Neuronal stem cell (in vitro differentiated cells): ENCODE data around the gene ZNHIT1.

ENCODE experiments used
- DNase-seq: peaks from one replicate; pipeline ENCODE4 v3.0.0-alpha.2; 2013; ENCODE audit warnings: low spot score
- H2AFZ ChIP-seq: one replicate; pipeline ENCODE4 v1.6.1; 2013; ENCODE audit warnings: mild to moderate bottlenecking, low read length, inconsistent platforms
- H2AK5ac ChIP-seq: 2 replicates; pipeline ENCODE4 v1.6.1; 2013; ENCODE audit warnings: low read depth, mild to moderate bottlenecking, inconsistent platforms, low read length, moderate library complexity, mixed read lengths
- H2BK120ac ChIP-seq: 2 replicates; pipeline ENCODE4 v1.6.1; 2013; ENCODE audit warnings: low read depth, mild to moderate bottlenecking, inconsistent platforms, low read length, moderate library complexity, mixed read lengths
- H2BK12ac ChIP-seq: one replicate; pipeline ENCODE4 v1.6.1; 2013; ENCODE audit warnings: low read length, inconsistent platforms
- H2BK15ac ChIP-seq: 2 replicates; pipeline ENCODE4 v1.6.1; 2013; ENCODE audit warnings: mild to moderate bottlenecking, low read length, inconsistent platforms, mixed read lengths
- H2BK5ac ChIP-seq: one replicate; pipeline ENCODE4 v1.6.1; 2013; ENCODE audit warnings: inconsistent platforms, mild to moderate bottlenecking, low read length, moderate library complexity
- H3K14ac ChIP-seq: one replicate; pipeline ENCODE4 v1.6.1; 2013; ENCODE audit warnings: low read length, inconsistent platforms
- H3K18ac ChIP-seq: 2 replicates; pipeline ENCODE4 v1.6.1; 2013; ENCODE audit warnings: low read length, inconsistent platforms
- H3K23ac ChIP-seq: 2 replicates; pipeline ENCODE4 v1.6.1; 2013; ENCODE audit warnings: low read depth, mild to moderate bottlenecking, mixed read lengths, low read length, inconsistent platforms; ENCODE audit not compliant: poor library complexity
- H3K27ac ChIP-seq: replicated peaks from 3 replicates; pipeline ENCODE4 v1.5.1; 2013; ENCODE audit warnings: low read length, inconsistent platforms
- H3K27me3 ChIP-seq, 3 experiments: 2 replicates each; pipeline ENCODE4 v1.6.1; 2013; ENCODE audit warnings: low read length in 3 of 3, mild to moderate bottlenecking in 2 of 3, inconsistent platforms in 1 of 3, low read depth in 1 of 3, mixed read lengths in 1 of 3, moderate library complexity in 1 of 3; ENCODE audit not compliant: control insufficient read depth in 3 of 3, insufficient read depth in 3 of 3
- H3K36me3 ChIP-seq, 2 donors: replicated peaks in 1 of 2; 2 replicates each; pipeline ENCODE4 v1.6.1; 2013; ENCODE audit warnings: low read length in 2 of 2; ENCODE audit not compliant: control insufficient read depth in 2 of 2, insufficient read depth in 2 of 2
- H3K4ac ChIP-seq: 2 replicates; pipeline ENCODE4 v1.6.1; 2013; ENCODE audit warnings: inconsistent platforms, mild to moderate bottlenecking, low read length, moderate library complexity
- H3K4me1 ChIP-seq, 2 donors: 1 replicate in 1 of 2; 2 replicates in 1 of 2; pipeline ENCODE4 v1.6.1; 2013; ENCODE audit warnings: low read length in 2 of 2, low read depth in 1 of 2; ENCODE audit not compliant: control insufficient read depth in 2 of 2, insufficient read depth in 1 of 2
- H3K4me2 ChIP-seq: one replicate; pipeline ENCODE4 v1.6.1; 2013; ENCODE audit warnings: mild to moderate bottlenecking, low read length, inconsistent platforms; ENCODE audit not compliant: insufficient read depth, poor library complexity, severe bottlenecking
- H3K4me3 ChIP-seq, 2 donors: 2 replicates each; pipeline ENCODE4 v1.5.1; 2013; ENCODE audit warnings: low read length in 2 of 2, mild to moderate bottlenecking in 2 of 2, inconsistent platforms in 1 of 2, moderate library complexity in 1 of 2
- H3K79me1 ChIP-seq: one replicate; pipeline ENCODE4 v1.6.1; 2013; ENCODE audit warnings: low read depth, mild to moderate bottlenecking, inconsistent platforms, low read length, moderate library complexity
- H3K9ac ChIP-seq: one replicate; pipeline ENCODE4 v1.6.1; 2013; ENCODE audit warnings: mild to moderate bottlenecking, low read depth, low read length, inconsistent platforms; ENCODE audit not compliant: poor library complexity
- H3K9me3 ChIP-seq, 2 donors: replicated peaks in 1 of 2; 2 replicates each; pipeline versions ENCODE3 to v1.6.1; 2013; ENCODE audit warnings: low read length in 2 of 2, mild to moderate bottlenecking in 2 of 2, inconsistent platforms in 1 of 2, low read depth in 1 of 2, mixed read lengths in 1 of 2, moderate library complexity in 1 of 2; ENCODE audit not compliant: control insufficient read depth in 2 of 2, insufficient read depth in 1 of 2
- H4K8ac ChIP-seq: one replicate; pipeline ENCODE4 v1.6.1; 2013; ENCODE audit warnings: low read depth, mild to moderate bottlenecking, inconsistent platforms, low read length, moderate library complexity
- H4K91ac ChIP-seq: one replicate; pipeline ENCODE4 v1.6.1; 2013; ENCODE audit warnings: low read length, low read depth, mild to moderate bottlenecking, inconsistent platforms; ENCODE audit not compliant: poor library complexity
- WGBS, 2 donors: extraction: QIAGEN DNeasy Blood & Tissue Kit; methylation state at CpG; one replicate each; pipeline ENCODE4 v1.1.7; 2013; ENCODE audit warnings: missing lambda C conversion rate in 2 of 2, mixed read lengths in 1 of 2; ENCODE audit not compliant: insufficient read length in 2 of 2, insufficient replicate concordance in 1 of 2; ENCODE audit errors: extremely low coverage in 2 of 2; 5-methylcytosine and 5-hydroxymethylcytosine counted together

The ZNHIT1 gene

DNA sequence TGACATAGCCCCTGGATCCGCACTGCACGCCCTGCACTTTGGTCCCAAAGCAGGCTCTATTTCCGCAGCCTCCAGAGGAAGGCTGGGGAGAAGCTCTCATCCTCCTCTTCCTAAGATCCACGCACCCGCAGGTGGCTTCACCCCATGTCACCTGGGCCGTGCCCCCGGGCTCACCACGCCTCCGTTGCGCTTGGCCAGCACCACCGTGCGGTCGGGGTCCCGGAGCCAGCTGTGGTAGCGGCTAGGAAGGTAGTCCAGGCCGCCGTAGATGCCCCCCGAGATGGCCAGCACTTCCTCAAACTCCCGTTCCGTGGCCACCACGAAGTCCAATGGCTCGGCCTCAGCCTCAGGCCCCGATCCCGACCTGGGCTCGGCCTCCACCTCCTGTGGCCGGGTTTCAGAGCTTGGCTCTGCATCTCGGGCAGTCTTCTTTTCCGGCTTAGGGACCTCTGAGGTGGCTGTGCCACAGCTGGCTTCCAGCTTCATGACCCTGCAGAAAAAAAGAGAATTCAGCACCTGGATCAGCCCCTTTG, 43.6 kb upstream of the ZNHIT1 start:
- H4K91ac ChIP-seq = no peak overlapping the region
- H2BK120ac ChIP-seq = no peak overlapping the region
- H3K9ac ChIP-seq = no peak overlapping the region
- peak overlapping the region; percentile 63 for H2BK12ac ChIP-seq
- peak overlapping the region; percentile 93 for H2BK15ac ChIP-seq
- H3K4me2 ChIP-seq = peak overlapping the region; percentile 60
- H3K27ac ChIP-seq = no peak overlapping the region
- H3K79me1 ChIP-seq = no peaks in the 10 kb centered on the region
- H3K4ac ChIP-seq = no peak overlapping the region
- H3K4me3 ChIP-seq = no peak overlapping the region
- H3K23ac ChIP-seq = peak overlapping the region; percentile 44
- H4K8ac ChIP-seq = no peak overlapping the region
- H2AFZ ChIP-seq = no peak overlapping the region
- H3K14ac ChIP-seq = peak overlapping the region; percentile 21
- WGBS, 2 donors = no CpG with 5 or more reads among the region's 28 CpGs
- DNase-seq = no peak
- peaks cover 51 to 82% (median 81%) of the 10 kb centered on the region in 3 experiments for H3K27me3 ChIP-seq
- H3K9me3 ChIP-seq = peaks cover 3 to 5% of the 10 kb centered on the region in 2 donors
- H3K36me3 ChIP-seq = no peaks in the 10 kb centered on the region
- H2BK5ac ChIP-seq = no peak overlapping the region
- H3K18ac ChIP-seq = peak overlapping the region; percentile 59
- peaks cover 30 to 36% of the 10 kb centered on the region in 2 donors for H3K4me1 ChIP-seq
- H2AK5ac ChIP-seq = peak overlapping the region; percentile 91

DNA sequence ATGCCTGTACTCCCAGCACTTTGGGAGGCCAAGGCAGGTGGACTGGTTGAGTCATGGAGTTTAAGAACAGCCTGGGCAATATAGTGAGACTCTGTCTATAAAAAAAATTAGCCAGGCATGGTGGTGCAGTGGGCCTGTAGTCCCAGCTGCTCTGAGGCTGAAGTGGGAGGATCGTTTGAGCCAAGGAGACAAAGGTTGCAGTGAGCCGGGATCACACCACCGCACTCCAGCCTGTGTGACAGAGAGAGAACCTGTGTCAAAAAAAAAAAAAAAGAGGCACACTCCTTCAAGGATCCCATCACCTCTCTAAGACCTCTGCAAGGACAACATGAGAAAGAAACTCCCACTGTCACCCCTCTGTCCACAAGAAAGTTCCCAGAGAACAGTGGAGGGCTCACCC, 42.3 kb upstream of the ZNHIT1 start:
- DNase-seq = no peak
- no CpG with 5 or more reads among the region's 3 CpGs for WGBS, 2 donors
- no peak overlapping the region for H4K8ac ChIP-seq

DNA sequence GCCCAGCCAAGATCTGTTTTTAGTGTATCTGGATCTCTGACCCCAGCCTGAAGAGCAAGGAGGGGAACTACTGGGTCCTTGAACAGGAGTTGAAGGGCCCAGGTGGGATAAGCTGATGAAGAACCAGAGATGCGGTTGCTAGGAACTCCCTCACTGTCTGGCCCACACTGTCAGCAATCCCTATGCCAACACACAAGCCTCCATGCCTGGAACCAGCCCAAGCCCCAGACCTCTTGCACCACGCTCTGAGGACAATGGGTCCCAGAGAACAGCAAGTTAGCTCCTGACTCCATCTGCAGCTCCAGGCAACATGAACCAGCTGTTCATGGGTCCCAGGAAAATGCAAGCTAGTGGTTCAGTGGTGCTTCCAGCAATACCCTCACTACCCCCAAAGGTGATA, 40.3 kb upstream of the ZNHIT1 start:
- no peak overlapping the region for H2AFZ ChIP-seq
- no peak overlapping the region for H2BK120ac ChIP-seq
- no peak overlapping the region for H3K23ac ChIP-seq
- H4K91ac ChIP-seq = no peak overlapping the region
- H3K36me3 ChIP-seq = no peaks in the 10 kb centered on the region
- H3K9ac ChIP-seq = no peak overlapping the region
- WGBS, 2 donors = no CpG with 5 or more reads among the region's 2 CpGs
- peak overlapping the region; percentile 93 for H2BK15ac ChIP-seq
- H3K14ac ChIP-seq = no peak overlapping the region
- no peak overlapping the region for H2BK5ac ChIP-seq
- H3K18ac ChIP-seq = peak overlapping the region; percentile 44
- H3K9me3 ChIP-seq = peaks cover 3 to 6% of the 10 kb centered on the region in 2 donors
- no peak overlapping the region for H2BK12ac ChIP-seq
- no peaks in the 10 kb centered on the region for H3K79me1 ChIP-seq
- no peak overlapping the region for H3K4me3 ChIP-seq
- no peak overlapping the region for H3K4me2 ChIP-seq
- H3K27me3 ChIP-seq = peaks cover 29 to 65% (median 64%) of the 10 kb centered on the region in 3 experiments
- H4K8ac ChIP-seq = no peak overlapping the region
- DNase-seq = no peak
- no peak overlapping the region for H3K4ac ChIP-seq
- H2AK5ac ChIP-seq = peak overlapping the region; percentile 91
- H3K27ac ChIP-seq = no peak overlapping the region
- peaks cover 8 to 17% of the 10 kb centered on the region in 2 donors for H3K4me1 ChIP-seq

More for the DNA sequence above, 42.3 kb upstream of the ZNHIT1 start:
- Histone ChIP-seq H3K14ac (no peak overlapping the region), H3K4me2 (no peak overlapping the region), H3K4me1 (peaks cover 24 to 26% of the 10 kb centered on the region in 2 donors), H2AK5ac (no peak overlapping the region), H3K4me3 (no peak overlapping the region), H3K4ac (no peak overlapping the region), H2AFZ (no peak overlapping the region), H3K79me1 (no peaks in the 10 kb centered on the region), H2BK5ac (no peak overlapping the region), H2BK120ac (no peak overlapping the region), H3K23ac (no peak overlapping the region), H3K9ac (no peak overlapping the region), H3K27ac (no peak overlapping the region), H3K36me3 (no peaks in the 10 kb centered on the region), H4K91ac (no peak overlapping the region), H3K27me3 (peaks cover 46 to 82% (median 80%) of the 10 kb centered on the region in 3 experiments), H2BK12ac (no peak overlapping the region), H3K18ac (no peak overlapping the region), H3K9me3 (peaks cover 3 to 5% of the 10 kb centered on the region in 2 donors), H2BK15ac (no peak overlapping the region)

DNA sequence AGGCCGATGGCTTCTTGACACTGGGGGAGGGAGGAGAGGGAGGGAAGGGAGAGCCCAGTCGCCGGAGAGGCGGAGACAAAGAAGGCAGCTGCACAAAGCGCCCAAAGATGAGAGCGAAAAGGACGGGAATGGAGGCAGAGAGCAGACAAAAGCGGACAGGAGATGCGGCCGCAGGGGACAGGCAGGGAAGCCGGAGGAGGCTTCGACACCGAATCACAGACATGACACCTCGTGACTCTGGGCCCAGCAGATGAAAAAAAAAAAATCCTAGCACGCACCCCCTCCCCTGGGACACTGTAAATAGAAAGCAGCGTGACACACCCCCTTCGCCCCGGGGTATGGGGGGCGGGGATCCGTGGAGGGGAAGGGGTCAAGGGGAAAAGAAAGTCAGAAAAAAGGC, 38.8 kb upstream of the ZNHIT1 start:
- Histone ChIP-seq H3K36me3 (no peaks in the 10 kb centered on the region), H3K9me3 (peaks cover under 1 to 6% of the 10 kb centered on the region in 2 donors), H3K4ac (no peak overlapping the region), H3K27me3 (peaks cover 15 to 51% (median 49%) of the 10 kb centered on the region in 3 experiments), H2BK12ac (no peak overlapping the region), H3K4me1 (peaks cover 0 to 9% of the 10 kb centered on the region in 2 donors), H2BK120ac (no peak overlapping the region), H3K4me3 (peak overlapping the region; percentile 53 to 71), H2AK5ac (no peak overlapping the region), H4K91ac (no peak overlapping the region), H2BK5ac (no peak overlapping the region), H3K27ac (no peak overlapping the region), H3K79me1 (no peaks in the 10 kb centered on the region), H3K9ac (no peak overlapping the region), H3K4me2 (peak overlapping the region; percentile 94), H4K8ac (no peak overlapping the region), H3K14ac (no peak overlapping the region), H2AFZ (peak overlapping the region; percentile 97), H2BK15ac (no peak overlapping the region), H3K23ac (no peak overlapping the region), H3K18ac (no peak overlapping the region)
- DNase-seq = no peak
- WGBS, 2 donors = no CpG with 5 or more reads among the region's 20 CpGs
